CD4-positive, alpha-beta T cell treated with Interleukin-4 for 1 hour (primary cell): ENCODE results near the gene SPON1.
A peak's percentile ranks its signal among the peaks of the same experiment; 100 is the strongest.
"Not testable (repeated sequence)": the region's sequence is repeated elsewhere in the genome, so short reads cannot be mapped to it uniquely, and the experiment has no call there.

Source experiments
- DNase-seq, 2 donors: peaks; one replicate each; pipeline ENCODE4 v3.0.0-alpha.2; 2020 to 2022

The SPON1 gene

DNA sequence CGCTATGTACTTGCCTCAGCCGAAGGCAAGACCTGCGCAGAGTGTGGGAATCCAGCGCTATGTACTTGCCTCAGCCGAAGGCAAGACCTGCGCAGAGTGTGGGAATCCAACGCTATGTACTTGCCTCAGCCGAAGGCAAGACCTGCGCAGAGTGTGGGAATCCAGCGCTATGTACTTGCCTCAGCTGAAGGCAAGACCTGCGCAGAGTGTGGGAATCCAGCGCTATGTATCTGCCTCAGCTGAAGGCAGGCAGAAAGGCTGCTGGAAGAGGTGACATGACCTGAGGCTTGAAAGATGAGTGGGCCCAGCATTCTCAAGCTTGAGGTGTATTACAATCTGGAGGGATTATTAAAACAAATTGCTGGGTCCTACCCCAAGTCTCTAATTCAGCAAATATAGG, 290.0 kb downstream of the SPON1 start:
- DNase-seq: not testable (repeated sequence)

DNA sequence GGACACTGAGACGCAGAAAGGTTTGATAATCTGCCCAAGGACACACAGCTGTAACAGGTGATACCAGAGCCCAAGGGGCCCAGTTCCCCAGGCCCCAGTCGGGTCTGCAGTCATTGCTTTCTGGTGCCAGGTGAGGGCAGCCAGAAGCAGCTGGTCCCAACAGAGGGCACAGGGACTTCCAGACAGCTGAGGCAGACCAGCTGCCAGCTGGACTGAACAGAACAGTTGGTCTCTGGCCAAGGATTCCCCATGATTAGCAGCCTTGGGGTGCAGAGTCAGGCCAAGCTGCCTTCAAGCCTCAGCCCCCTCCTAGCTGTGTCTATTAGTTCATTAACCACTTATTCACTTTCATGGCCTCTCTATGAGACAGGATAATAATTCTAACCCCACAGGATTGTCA, 290.9 kb downstream of the SPON1 start:
- no peak for DNase-seq

DNA sequence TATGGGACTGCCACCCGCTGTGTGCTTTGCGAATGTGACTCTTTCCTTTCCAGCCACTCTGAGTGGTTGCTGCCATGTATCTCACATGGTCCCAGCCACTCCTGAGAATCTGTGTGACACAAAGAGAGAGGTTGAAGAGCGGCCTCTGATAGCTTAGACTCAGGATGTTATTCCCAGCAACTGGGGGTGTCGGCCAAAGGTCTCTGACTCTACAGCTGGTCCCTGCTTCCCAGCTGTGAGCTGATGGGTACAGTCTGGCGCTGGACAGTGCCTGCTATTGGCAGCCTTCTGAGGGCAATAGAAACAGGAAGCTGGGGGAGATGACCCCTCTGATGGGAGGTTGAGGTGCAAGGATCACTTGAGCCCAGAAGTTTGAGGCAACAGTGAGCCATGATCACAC, 291.3 kb downstream of the SPON1 start:
- DNase-seq: no peak

DNA sequence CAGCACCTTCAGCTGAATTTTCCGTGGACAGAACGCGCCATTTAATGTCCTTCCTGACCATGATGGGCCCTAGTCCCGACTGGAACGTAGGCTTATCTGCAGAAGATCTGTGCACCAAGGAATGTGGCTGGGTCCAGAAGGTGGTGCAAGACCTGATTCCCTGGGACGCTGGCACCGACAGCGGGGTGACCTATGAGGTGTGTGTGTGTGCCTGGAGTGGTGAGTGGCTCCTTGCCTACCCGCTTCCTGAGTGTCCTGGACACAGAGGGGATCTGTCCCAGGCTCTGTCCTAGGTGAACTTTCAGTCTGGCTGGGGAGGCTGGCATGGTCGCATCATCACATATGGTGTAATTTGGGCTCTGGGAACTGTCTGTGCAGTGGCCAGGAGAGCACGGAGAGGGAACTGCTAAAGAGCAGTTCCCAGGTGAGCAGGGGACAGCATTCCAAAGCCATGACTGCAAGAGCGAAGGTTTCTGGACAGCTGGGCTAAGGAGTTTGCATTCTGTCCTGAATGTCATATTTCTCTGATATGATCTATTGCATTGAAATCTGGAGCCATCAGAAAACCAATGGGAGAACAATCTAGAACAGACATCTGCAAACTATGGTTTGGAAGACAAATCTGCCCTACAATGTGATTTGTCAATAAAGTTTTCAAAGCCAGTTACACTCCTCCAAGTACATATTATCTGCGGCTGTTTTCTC, 292.2 kb downstream of the SPON1 start:
- no peak for DNase-seq

DNA sequence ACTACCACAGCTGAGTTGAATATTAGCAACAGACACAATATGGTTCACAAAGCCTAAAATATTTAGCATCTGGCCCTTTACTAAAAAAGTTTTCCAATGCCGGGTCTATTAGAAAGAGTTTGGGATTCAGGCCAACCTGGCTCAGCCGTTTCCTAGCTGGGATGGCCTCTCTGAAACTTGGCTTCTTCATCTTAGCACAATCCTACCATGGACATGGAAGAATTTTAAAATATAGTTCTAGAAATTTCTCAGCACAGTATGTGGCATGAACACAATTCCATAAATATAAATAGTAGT, 292.7 kb downstream of the SPON1 start:
- DNase-seq: no peak

DNA sequence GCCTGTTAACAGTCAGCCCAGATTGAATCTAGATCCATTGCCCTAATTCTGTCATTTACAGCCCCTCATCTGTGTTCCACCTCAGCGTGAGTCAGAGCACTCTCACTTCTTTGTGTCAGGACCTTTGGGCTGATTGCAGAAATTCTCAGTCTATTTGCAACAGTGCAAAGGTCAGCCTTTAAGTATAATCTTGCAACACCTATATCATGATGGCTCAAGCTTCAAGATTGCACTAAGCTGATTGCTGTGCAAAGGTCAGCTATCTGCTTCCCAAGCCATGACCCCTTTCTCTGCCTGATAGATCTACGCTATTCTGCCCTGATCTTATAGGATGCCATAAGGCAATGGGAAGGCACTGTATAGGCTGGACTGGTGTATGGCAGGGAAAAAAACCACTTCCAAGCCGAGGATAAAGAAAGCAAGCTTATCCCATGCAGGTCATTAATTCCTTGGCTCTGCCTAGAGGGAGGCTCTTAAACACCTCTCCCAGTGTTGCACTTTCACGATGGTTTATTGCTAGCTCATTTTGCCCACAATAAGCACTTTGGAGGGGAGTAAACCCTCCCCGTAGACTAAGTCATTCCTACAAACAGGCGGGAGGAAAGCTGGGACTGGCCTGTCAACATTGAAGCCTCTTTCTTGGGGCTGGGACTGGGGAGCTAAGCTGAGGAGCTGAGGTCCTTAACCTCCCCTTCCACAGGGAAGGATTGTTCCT, 295.9 kb downstream of the SPON1 start:
- DNase-seq: no peak

DNA sequence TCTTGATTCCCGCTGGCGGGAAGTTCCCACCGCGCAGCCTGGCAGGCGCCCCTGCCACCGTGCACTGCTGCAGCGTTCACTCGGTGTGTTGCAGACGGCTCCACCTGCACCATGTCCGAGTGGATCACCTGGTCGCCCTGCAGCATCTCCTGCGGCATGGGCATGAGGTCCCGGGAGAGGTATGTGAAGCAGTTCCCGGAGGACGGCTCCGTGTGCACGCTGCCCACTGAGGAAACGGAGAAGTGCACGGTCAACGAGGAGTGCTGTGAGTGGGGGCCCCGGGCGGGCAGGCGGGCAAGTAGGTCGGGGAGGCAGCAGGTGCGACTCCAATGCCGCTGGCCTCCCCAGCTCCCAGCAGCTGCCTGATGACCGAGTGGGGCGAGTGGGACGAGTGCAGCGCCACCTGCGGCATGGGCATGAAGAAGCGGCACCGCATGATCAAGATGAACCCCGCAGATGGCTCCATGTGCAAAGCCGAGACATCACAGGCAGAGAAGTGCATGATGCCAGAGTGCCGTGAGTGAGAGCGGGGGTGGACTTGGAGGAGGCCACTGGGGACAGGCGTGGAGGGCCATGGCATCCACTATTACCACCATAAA, 296.8 kb downstream of the SPON1 start:
- DNase-seq: no peak

DNA sequence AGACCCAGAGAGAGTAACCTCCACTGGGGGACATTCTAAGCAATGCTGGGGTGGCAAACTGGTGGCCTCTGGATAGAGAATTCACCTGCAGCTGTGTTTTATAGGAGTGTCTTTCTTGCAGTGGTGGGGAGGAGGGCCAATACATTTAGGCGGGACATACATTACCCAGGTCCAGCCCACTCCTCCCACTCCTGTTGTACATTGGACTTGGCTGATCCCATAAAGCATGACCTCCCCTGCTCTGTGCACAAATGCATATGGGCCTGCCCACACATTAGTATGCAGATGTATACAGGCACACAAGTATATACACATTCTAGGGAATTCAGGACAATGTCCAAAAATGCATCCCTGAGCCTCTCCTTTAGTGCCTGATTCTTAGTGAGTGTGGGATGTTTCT, 297.4 kb downstream of the SPON1 start:
- DNase-seq: no peak

DNA sequence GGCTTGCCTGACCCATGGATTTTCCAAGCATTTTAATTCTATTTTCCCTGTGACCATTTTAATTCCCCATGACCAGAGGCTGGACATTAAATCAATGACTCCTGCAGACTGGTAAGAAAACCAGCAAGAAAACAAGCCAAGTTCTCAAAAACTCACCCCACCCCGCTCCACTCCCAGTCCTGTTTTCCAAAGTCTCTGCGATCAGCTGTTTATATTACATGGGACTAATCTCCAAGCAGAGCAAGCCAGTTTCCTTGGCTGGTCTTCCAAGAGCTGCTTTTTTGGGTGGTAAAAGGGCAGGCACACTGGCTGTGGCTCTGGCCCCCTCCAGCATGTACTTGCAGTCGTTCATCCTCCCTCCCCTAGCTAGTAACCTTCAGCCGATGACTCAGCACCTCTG, 298.5 kb downstream of the SPON1 start:
- DNase-seq: no peak

DNA sequence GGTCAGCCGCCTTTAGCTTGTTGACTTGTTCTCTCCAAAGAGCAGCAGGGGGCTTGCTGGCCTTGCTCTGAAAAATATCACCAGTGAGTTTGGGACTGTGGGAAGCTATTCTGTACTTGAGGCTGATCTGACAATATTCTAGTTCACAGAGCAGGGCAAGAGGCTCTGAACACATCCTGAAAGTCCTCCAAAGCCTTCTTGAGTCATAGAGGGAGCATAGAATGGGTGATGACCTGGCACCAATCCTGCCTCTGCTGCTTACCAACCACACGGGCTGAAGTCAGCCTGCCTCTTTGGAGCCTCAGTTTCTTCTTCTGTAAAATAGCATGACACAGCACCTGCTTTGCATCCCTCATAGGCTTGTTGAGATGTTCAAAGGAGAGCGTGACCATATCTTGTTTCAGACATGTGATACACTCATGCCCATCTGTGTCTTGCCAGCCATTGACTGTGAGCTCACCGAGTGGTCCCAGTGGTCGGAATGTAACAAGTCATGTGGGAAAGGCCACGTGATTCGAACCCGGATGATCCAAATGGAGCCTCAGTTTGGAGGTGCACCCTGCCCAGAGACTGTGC, 299.8 kb downstream of the SPON1 start:
- DNase-seq: no peak

DNA sequence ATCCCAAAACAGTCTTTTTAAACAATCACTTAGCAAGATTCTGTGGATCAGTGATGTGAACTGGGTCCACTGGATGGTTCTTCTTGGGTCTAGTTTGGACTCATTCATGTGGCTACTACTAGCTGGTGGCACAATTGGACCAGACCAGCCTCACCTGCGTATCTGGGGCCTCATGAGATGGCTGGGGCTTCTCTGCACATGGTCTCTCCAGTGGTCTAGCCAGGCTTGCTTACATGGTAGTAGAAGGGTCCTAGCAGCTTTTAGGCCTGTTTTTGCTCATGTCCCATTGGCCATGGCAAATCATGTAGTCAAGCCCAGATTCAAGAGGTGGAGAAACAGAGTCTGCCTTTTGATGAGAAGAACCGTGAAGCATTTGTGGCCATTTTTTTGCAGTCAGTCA, 302.4 kb downstream of the SPON1 start:
- no peak for DNase-seq

DNA sequence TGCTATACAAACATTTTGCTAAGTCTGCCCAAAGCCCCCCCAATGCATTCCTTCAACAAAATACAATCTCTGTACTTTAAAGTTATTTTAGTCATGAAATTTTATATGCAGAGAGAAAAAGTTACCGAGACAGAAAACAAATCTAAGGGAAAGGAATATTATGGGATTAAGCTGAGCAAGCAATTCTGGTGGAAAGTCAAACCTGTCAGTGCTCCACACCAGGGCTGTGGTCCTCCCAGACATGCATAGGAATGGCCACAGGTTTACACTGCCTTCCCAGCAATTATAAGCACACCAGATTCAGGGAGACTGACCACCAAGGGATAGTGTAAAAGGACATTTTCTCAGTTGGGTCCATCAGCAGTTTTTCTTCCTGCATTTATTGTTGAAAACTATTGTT, 304.1 kb downstream of the SPON1 start:
- no peak for DNase-seq

DNA sequence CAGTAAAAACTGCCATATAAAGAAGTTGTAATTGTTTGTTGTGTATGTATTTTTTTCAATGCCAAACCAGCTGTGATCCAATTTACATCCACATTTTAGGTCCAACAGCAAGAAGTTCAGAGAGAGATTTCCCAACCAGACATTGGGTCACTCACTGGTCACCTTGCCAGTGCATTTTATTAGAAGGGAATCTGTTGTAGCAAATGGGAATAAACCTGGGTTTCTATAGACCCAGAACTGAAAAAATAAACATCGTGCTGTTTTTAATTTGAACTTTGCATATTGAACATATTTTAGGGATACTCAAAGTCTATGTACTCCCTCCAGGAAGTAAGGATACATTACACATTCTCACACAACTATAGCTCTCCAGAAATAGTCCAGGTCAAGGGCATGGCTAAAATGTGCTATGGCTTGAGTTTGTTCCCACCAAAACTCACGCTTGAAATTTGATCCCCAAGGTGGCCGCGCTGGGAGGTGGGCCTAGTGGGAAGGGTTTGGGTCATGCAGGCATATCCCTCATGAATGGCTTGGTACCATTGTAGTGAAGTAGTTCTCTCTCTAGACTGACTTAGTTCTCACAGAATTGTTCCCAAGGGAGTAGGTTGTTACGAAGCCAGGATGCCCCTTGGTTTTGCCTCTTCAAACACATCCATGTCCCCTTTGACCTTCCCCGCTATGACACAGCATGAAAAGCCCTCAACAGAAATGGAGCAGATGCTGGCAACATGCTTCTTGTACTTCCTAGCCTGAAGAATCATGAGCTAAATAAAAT, 305.5 kb downstream of the SPON1 start:
- no peak for DNase-seq

DNA sequence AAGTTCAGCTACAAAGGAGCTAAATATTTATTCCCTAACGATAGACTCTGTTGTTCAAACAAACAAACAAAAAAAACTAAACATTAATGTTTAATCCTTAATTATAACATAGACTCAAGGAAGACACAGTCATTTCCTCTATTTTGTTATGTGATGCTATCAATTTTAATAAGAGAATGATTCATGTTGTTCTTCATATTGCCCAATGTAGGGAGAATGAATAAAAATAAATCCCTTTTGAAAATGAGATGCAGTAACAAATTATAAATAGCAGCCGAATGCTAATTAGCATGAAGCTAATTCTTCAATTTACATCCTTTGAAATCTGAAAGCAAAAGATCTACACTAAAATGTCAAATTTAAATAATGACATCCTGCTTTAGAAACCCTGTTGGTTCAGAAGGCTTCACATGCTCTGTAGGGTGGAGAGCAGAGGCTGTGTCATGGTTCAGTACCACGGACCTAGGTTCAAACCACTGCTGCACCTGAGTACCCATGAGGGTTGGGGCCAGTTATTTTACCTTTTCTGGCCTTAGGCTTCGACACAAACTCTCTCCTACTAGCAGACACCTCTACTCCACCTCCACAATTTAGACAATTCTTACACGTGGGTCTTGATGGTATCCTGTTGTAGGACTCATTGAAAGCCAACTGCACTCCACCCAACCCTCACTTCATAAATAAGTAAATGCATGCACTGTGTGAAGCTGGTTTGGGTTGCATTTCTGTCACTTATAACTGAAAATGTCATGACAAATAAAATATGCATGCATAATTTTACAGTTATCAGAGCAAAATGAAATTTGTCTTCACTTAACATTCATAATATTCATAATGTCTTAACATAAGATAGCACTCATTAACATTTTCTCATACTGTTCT, 307.4 kb downstream of the SPON1 start:
- DNase-seq: no peak

DNA sequence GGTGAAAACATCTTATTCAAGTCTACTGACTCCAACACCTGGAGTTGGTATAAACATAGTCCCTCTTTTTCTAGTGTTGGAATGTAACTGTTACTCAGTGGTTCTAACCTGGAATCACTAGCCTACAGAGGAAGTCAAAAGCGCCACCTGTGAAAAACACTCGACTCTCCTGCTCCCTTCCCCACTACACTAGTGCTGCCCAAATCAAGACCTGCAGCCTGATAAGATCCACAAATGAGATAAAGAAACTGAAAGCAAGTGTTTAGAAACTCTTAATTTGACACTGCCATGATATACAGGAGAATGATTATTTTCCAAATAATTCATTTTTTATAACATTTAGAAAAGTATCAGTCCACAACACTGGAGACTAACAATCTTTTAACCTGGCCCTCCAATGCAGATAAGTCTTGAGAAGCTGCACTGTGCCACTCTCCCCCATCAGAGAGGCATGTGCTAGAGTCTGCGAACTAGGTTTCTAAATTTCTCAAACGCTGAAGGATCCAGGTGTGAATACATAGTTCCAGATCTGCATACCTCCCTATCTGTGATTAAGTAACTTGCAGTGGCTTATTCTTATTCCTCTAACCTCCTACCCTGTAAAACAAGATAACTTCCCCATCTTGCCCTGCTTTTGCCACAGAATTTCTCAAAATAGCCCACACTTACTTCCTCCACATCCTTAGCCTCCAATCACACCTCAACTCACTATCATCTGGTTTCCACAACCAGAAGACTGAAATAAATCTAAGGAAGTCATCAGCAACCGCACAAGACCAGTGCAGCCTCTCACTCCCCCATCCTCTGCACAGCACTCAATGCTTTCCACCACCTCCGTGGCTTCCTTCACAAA, 308.4 kb downstream of the SPON1 start:
- peak in 1 of 2 donors; percentile 37 for DNase-seq

DNA sequence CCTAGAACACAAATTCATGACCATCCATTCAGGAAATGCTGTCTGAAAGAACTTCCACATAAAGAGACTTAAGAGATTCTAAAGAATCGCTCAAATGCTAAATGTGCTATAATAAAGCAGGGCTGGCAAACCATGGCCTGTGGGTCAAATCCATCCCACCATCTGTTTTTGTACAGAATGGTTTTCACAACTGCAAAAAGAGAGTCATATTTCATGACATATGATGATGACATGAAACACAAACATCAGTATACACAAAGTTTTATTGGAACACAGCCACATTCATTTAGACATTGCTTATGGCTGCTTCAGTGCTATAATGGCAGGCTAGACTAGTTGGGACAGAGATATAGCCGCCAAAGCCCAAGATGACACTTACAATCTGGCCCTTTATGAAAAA, 311.4 kb downstream of the SPON1 start:
- no peak for DNase-seq

DNA sequence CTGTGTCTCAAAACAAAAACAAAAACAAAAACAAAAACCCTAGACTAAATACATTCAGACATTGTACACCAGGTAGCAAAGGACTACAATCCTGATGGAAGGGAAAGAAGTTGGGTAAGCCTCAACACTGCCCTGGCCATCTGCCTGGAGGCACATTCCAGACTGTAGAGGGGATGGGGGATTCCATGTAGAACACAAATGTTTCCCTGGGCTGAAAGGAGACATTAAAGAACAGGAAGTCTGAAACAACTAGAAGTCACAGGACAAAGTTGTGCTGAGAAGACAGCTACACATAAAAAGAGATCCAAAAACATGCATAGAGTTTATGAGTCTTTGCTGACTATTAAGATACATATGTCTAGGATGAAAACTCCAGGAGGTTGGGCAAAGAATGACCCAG, 312.6 kb downstream of the SPON1 start:
- no peak for DNase-seq

DNA sequence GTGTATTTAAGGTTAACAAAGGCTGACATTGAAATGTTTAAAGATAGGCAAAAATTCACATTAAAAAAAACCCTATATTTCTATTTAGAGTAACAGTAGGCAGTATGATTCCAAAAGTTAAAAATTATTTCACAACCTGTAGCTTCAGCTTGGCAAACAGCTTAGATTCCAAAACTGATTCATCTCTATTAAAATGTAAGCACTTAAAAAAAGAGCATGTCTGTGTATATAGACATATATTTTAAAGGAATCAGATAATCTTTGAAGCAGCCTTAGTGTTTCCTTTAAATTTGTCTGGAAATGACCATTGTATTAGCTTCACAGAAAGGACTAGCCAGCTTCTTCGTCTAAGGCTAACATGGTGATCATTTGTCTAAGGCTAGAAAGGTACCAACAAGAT, 316.3 kb downstream of the SPON1 start:
- DNase-seq: not testable (repeated sequence)

DNA sequence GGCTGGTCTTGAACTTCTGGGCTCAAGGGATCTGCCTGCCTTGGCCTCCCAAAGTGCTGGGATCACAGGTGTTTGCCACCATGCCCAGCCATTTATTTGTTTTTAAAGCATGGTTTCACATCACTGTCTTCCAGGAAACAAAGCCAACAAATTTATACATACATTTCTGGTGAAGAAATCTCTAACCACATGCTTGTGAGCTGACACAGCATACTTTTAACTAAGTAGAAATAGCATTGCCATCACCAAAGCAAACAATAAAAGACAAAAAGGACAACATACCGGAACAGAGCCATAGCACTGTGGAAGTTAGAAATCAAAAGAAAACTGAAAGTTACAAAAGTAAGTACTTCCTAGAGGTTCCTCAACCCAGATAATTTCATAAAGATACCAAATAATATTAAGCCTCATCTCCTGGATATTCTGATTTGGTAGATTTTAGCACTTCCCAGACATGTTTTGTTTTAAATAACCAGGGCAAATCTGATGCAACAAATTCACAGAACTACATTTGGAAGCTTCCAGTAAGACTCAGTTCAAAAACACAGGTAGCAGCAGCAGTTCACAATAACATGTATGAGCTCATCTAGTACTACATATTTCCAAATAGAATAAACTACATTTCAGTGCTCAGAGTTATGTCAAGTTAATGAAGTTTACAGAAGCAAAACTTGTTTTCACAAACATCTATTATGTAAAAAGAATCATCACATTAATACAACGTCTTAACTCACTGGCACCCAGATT, 325.8 kb downstream of the SPON1 start:
- DNase-seq: peak in 1 of 2 donors; percentile 19

DNA sequence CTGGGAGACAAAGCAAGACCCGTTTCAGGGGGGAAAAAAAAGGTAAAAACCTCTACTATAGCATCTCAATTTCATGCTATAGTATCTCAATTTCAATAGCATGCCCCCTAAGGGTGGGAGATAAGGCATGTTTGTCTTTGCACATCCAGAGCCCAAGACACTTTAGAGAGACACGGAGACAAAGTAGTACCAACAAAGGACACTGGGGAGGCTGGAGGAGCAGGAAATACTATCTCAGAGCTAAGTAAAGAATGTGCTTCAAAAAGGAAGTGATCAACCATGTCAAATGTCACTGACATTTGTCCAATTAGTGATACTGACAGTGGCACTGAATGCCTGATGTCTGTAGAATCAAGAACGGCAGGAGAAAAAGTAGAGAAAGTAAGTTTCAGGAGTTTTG, 327.9 kb downstream of the SPON1 start:
- DNase-seq: no peak

DNA sequence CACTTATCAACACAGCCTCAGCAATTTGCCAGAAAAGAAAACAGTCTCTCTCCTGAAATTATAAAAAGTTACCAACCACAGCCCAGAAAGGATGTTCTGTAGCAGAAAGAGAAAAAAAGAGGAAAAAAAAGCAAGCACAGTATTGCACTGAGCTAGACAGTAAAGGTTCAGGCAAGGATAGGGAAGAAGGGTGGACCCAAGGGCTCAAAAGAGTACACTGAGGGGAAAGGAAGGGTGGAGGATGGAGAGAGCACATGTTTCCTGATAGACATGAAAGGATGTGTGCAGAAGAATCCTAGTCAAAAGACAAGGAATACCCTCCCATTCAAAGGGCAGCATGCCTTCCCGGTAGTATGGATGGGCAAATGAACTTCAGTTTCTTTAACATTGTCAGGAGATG, 337.4 kb downstream of the SPON1 start:
- no peak for DNase-seq
